Right cardiac atrium (tissue), 5 donors: Measurements from ENCODE around the gene BUD31. TPM values are rescaled to one million over a fixed set of nuclear protein-coding genes. Genes with fewer than 3 reads are reported as not detected.

Experiments
- ATAC-seq, 2 donors: fragments of 200-7000 bp; cut with Tn5 transposase; one replicate each; pipeline versions ENCODE4 v1.8.0 to v1.9.1; 2020; ENCODE audit warnings: moderate library complexity in 2 of 2, mild to moderate bottlenecking in 1 of 2
- DNase-seq, 3 donors: peaks; one replicate each; pipeline ENCODE4 v3.0.0-alpha.2; 2020
- H3K27ac ChIP-seq: one replicate; pipeline ENCODE4 v1.5.1; 2013; ENCODE audit warnings: mild to moderate bottlenecking, low read length, control low read depth, moderate library complexity
- H3K27me3 ChIP-seq: one replicate; pipeline ENCODE4 v1.6.1; 2013; ENCODE audit not compliant: control insufficient read depth, insufficient read depth
- H3K4me1 ChIP-seq: one replicate; pipeline ENCODE4 v1.6.1; 2013; ENCODE audit warnings: low read length; ENCODE audit not compliant: control insufficient read depth, insufficient read depth
- H3K4me3 ChIP-seq: one replicate; pipeline ENCODE4 v1.5.1; 2013; ENCODE audit warnings: low read length, control low read depth
- H3K9me3 ChIP-seq: one replicate; pipeline ENCODE4 v1.6.1; 2013; ENCODE audit warnings: low read length; ENCODE audit not compliant: control insufficient read depth
- WGBS: extraction: QIAGEN DNeasy Blood & Tissue Kit; methylation state at CpG from one replicate; pipeline ENCODE4 v1.1.7; 2013; 5-methylcytosine and 5-hydroxymethylcytosine counted together
- intact Hi-C, 4 donors: fragments of 100-400 bp; cut with DNase I; formaldehyde crosslinking; loops; one replicate each; pipeline versions ENCODE4 v1.11.0 to v1.14.0; 2022 to 2023
- polyA plus RNA-seq: library from polyadenylated mRNA; stranded (reverse); fragments of 200-250 nt; gene quantifications from one replicate; pipeline ENCODE4 v1.2.3, GENCODE V29; 2013
- total RNA-seq, 4 donors: library from RNA; stranded (reverse); fragmentation: NEBNext Ultra II Directional; extraction: Animal tissue kit (Norgen Biotek cat#: 25700); gene quantifications; one replicate each; pipeline ENCODE4 v1.2.1, GENCODE V29; 2021
- donor health status: healthy with polysubstance abuse.
- donor health status: DM: no; HTN: yes; CAD: no.
- donor health status: DM: no; HTN: no; CAD: no.
- donor health status: DM: no; HTN: yes; CAD: no; lungs with severe emphysema.
- donor health status: DM: yes; HTN: yes; CAD: no.

The BUD31 gene
- total and polyA plus RNA-seq, 5 donors: 37.8 to 65.1 (median 44.2) TPM

GRCh38 chr7:99392659-99393354, 16.0 kb upstream of the BUD31 start:
- Histone ChIP-seq H3K4me1 (no peaks in the 10 kb centered on the region), H3K27ac (peak overlapping the region; percentile 39), H3K4me3 (peak overlapping the region; percentile 53), H3K27me3 (no peaks in the 10 kb centered on the region), H3K9me3 (no peaks in the 10 kb centered on the region)
- DNase-seq (peak; percentile 89 to 93 (median 93)), ATAC-seq (peak; percentile 88)
- intact Hi-C loops: no loop called here
- 6% methylated on average over 68 of the region's 68 CpGs for WGBS

DNA sequence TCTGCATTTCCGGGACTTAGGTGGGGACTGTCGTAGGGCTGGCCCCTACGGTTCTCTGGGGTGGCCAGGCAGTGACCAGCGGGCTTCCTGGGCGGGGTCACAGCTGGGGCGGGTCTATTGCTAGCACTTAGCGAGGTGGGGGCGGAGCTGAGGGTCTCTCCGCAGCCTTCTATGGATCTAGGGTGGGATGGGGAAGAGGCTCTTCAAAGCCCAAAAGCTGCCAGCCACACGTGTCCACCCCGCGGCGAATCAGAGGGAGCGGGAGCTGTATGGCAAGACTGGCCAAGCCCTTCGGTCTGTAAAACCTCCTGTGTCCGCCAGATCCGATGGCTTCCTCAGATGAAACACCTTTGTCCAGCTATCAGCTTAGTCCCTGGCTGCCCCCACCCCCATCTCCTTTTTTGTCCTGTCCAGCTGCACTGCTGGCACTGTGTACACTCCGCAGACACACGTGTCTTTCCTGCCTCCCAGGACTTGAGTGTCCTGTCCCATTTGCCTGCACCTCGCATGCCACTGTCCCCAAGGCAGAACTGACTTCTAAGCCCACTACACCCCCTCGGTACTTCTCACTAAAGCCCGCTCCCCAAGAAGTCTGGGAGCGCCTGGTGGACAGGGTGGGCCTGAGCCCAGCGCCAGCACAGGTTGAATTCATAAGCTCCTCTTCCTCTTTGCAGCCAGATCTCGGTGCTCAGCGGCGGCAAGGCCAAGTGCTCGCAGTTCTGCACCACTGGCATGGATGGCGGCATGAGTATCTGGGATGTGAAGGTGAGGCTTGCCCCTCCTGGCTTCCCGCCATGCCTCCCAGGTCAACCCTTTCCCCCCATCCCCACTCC, 15.2 kb upstream of the BUD31 start:
- no peaks in the 10 kb centered on the region for H3K27me3 ChIP-seq
- WGBS: 40% methylated on average over 30 of the region's 30 CpGs
- intact Hi-C loops: no loop called here

DNA sequence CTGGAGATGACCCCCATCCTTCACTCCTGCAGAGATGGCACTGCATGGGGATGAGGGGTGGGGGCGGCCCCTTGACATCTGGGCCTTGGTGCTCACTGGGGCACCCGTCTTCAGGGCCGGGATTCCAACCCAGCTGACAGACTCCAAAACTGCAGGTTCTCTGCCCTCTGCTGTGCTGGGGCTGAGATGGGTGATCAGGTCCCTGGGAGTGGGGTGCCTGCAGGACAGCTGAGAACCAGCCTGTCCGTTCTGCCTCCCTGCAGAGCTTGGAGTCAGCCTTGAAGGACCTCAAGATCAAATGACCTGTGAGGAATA, 14.6 kb upstream of the BUD31 start:
- peak in 1 of 3 donors; percentile 55 for DNase-seq
- H3K27me3 ChIP-seq: no peaks in the 10 kb centered on the region
- no peak overlapping the region for H3K27ac ChIP-seq
- H3K9me3 ChIP-seq: no peaks in the 10 kb centered on the region
- peak in 1 of 2 donors; percentile 0 for ATAC-seq
- intact Hi-C loops: no loop called here
- H3K4me3 ChIP-seq: no peak overlapping the region
- no peaks in the 10 kb centered on the region for H3K4me1 ChIP-seq
- WGBS: 87% methylated on average over 4 of the region's 4 CpGs

More for the DNA sequence above, 15.2 kb upstream of the BUD31 start:
- H3K4me1 ChIP-seq: no peaks in the 10 kb centered on the region
- peak overlapping the region; percentile 53 for H3K4me3 ChIP-seq
- H3K9me3 ChIP-seq: no peaks in the 10 kb centered on the region
- DNase-seq (peak; percentile 78 to 89 (median 87)), ATAC-seq (peak; percentile 72 to 79)
- peak overlapping the region; percentile 39 for H3K27ac ChIP-seq

DNA sequence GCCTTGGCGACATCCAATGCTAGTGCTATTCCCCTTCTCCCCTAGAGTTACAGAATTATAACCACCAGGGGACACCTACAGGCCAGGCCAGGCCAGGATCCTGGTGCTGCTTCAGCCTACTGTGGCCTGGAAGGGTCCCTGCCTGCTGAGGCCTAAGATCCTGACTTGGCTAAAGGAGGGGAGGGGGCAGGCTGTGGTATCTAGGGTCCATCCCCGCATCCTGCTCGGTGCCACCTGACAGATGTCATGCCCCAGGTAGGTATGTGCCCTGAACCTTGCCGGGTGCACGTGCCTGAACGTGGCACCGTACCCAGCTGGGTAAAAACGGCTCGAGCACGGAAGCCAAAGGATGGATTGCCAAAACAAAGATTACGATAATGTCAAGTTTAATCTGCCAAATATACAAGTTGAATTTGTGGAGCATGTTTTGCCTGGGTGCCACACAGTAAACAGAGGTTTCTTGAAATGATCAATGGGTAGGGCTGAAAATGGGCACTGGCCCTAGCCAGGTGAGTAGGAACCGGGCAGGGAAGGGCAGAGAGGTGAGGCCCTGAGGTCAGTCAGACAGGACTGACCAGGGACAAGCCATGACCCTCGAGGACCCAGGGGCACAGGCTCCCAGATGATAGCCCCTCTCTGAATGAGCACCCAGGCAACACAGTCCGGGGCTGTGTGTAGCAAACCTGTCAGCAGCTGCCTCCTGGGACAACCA, 13.0 kb upstream of the BUD31 start:
- Histone ChIP-seq H3K4me3 (no peak overlapping the region), H3K4me1 (no peaks in the 10 kb centered on the region), H3K27ac (no peak overlapping the region), H3K9me3 (no peaks in the 10 kb centered on the region), H3K27me3 (no peaks in the 10 kb centered on the region)
- intact Hi-C loops: no loop called here
- no peak for ATAC-seq
- 79% methylated on average over 14 of the region's 14 CpGs for WGBS
- peak in 2 of 3 donors; percentile 45 to 48 for DNase-seq

GRCh38 chr7:99396418-99397296, 12.1 kb upstream of the BUD31 start:
- intact Hi-C loops: no loop called here
- ATAC-seq (no peak), DNase-seq (peak in 2 of 3 donors; percentile 18 to 50)
- no peaks in the 10 kb centered on the region for H3K27me3 ChIP-seq
- H3K4me3 ChIP-seq: no peak overlapping the region
- H3K4me1 ChIP-seq: no peaks in the 10 kb centered on the region
- no peak overlapping the region for H3K27ac ChIP-seq
- 74% methylated on average over 21 of the region's 21 CpGs for WGBS
- H3K9me3 ChIP-seq: no peaks in the 10 kb centered on the region

GRCh38 chr7:99397297-99397983, 11.3 kb upstream of the BUD31 start:
- peak in 2 of 3 donors; percentile 47 to 54 for DNase-seq
- H3K27ac ChIP-seq: no peak overlapping the region
- H3K9me3 ChIP-seq: no peaks in the 10 kb centered on the region
- no peak for ATAC-seq
- H3K4me3 ChIP-seq: no peak overlapping the region
- no peaks in the 10 kb centered on the region for H3K27me3 ChIP-seq
- intact Hi-C loops: no loop called here
- no peaks in the 10 kb centered on the region for H3K4me1 ChIP-seq
- WGBS: 75% methylated on average over 18 of the region's 18 CpGs

GRCh38 chr7:99398891-99399445, 9.8 kb upstream of the BUD31 start:
- ATAC-seq (no peak), DNase-seq (peak in 2 of 3 donors; percentile 8 to 20)
- no peak overlapping the region for H3K4me3 ChIP-seq
- intact Hi-C loops: no loop called here
- 73% methylated on average over 5 of the region's 5 CpGs for WGBS
- H3K27ac ChIP-seq: no peak overlapping the region
- H3K9me3 ChIP-seq: no peaks in the 10 kb centered on the region
- H3K27me3 ChIP-seq: no peaks in the 10 kb centered on the region
- H3K4me1 ChIP-seq: no peaks in the 10 kb centered on the region

DNA sequence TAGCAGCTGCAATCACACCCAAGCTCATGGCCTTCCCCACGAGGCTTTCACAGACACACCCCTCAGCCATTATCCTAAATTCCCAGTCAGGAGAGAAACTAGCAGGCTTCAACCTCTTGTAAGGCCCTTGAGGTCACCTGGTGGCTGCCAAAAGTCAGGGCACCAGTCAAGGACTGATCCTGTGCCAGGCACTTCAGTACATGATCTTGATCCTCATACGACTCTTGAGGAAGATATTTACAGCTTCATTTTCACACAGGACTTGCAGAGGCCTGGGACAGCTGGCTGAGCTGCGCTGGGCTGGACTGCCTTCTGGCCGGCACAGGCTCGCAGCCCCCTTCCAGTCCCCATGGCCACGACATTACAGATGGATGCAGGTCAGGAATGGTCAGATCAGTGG, 9.2 kb upstream of the BUD31 start:
- no peak overlapping the region for H3K27ac ChIP-seq
- DNase-seq (peak in 2 of 3 donors; percentile 6 to 32), ATAC-seq (no peak)
- no peaks in the 10 kb centered on the region for H3K27me3 ChIP-seq
- H3K9me3 ChIP-seq: no peaks in the 10 kb centered on the region
- intact Hi-C loops: no loop called here
- H3K4me3 ChIP-seq: no peak overlapping the region
- no peaks in the 10 kb centered on the region for H3K4me1 ChIP-seq
- WGBS: 72% methylated on average over 6 of the region's 6 CpGs

- no peaks in the 10 kb centered on the region for H3K9me3 ChIP-seq
- H3K4me1 ChIP-seq: peaks cover 3% of the 10 kb centered on the region
- WGBS: 98% methylated on average over 3 of the region's 3 CpGs
- ATAC-seq (no peak), DNase-seq (no peak)
- intact Hi-C loops: no loop called here
- H3K27ac ChIP-seq: no peak overlapping the region
- H3K4me3 ChIP-seq: no peak overlapping the region
- H3K27me3 ChIP-seq: no peaks in the 10 kb centered on the region
Measured at GRCh38 chr7:99402854-99403253, 5.9 kb upstream of the BUD31 start.

- ATAC-seq (no peak), DNase-seq (peak in 2 of 3 donors; percentile 33 to 35)
- Histone ChIP-seq H3K4me3 (no peak overlapping the region), H3K27ac (no peak overlapping the region), H3K27me3 (no peaks in the 10 kb centered on the region), H3K4me1 (peaks cover 3% of the 10 kb centered on the region), H3K9me3 (no peaks in the 10 kb centered on the region)
- WGBS: 93% methylated on average over 5 of the region's 5 CpGs
- intact Hi-C loops: no loop called here
Measured at GRCh38 chr7:99403764-99404163, 5.0 kb upstream of the BUD31 start.
